IPS-11a (cell line): ENCODE data around the gene DIP2A.
"Not testable (repeated sequence)": the region's sequence is repeated elsewhere in the genome, so short reads cannot be mapped to it uniquely, and the experiment has no call there.

Source experiments
- H3K4me3 ChIP-seq: one replicate; pipeline ENCODE4 v1.5.1; 2013; ENCODE audit warnings: low read depth, low read length, control low read depth

DIP2A gene

GRCh38 chr21:46424621-46425020 is 34.1 kb upstream of the DIP2A start:
- no peak overlapping the region for H3K4me3 ChIP-seq

- H3K4me3 ChIP-seq = no peak overlapping the region
Observed at GRCh38 chr21:46425041-46425440, 33.6 kb upstream of the DIP2A start.

- no peak overlapping the region for H3K4me3 ChIP-seq
Observed at GRCh38 chr21:46425571-46425970, 33.1 kb upstream of the DIP2A start.

- no peak overlapping the region for H3K4me3 ChIP-seq
Observed at GRCh38 chr21:46426313-46427046, 32.2 kb upstream of the DIP2A start.

GRCh38 chr21:46427516-46427915 is 31.2 kb upstream of the DIP2A start:
- H3K4me3 ChIP-seq = no peak overlapping the region

GRCh38 chr21:46428286-46428685 is 30.4 kb upstream of the DIP2A start:
- no peak overlapping the region for H3K4me3 ChIP-seq

GRCh38 chr21:46428987-46429710 is 29.5 kb upstream of the DIP2A start:
- no peak overlapping the region for H3K4me3 ChIP-seq

GRCh38 chr21:46429754-46430681 is 28.7 kb upstream of the DIP2A start:
- H3K4me3 ChIP-seq = no peak overlapping the region

GRCh38 chr21:46431448-46431847 is 27.2 kb upstream of the DIP2A start:
- H3K4me3 ChIP-seq = no peak overlapping the region

- H3K4me3 ChIP-seq = no peak overlapping the region
Observed at GRCh38 chr21:46431884-46432488, 26.7 kb upstream of the DIP2A start.

- H3K4me3 ChIP-seq = not testable (repeated sequence)
Observed at GRCh38 chr21:46433116-46433515, 25.6 kb upstream of the DIP2A start.

- no peak overlapping the region for H3K4me3 ChIP-seq
Observed at GRCh38 chr21:46434322-46434958, 24.3 kb upstream of the DIP2A start.

- H3K4me3 ChIP-seq = no peak overlapping the region
Observed at GRCh38 chr21:46435786-46436227, 22.9 kb upstream of the DIP2A start.

- no peak overlapping the region for H3K4me3 ChIP-seq
Observed at GRCh38 chr21:46436621-46437020, 22.1 kb upstream of the DIP2A start.

GRCh38 chr21:46437096-46437498 is 21.6 kb upstream of the DIP2A start:
- H3K4me3 ChIP-seq = no peak overlapping the region

GRCh38 chr21:46437511-46437910 is 21.2 kb upstream of the DIP2A start:
- H3K4me3 ChIP-seq = no peak overlapping the region

GRCh38 chr21:46438241-46438640 is 20.4 kb upstream of the DIP2A start:
- H3K4me3 ChIP-seq = no peak overlapping the region

GRCh38 chr21:46439906-46440305 is 18.8 kb upstream of the DIP2A start:
- no peak overlapping the region for H3K4me3 ChIP-seq

GRCh38 chr21:46441331-46441730 is 17.4 kb upstream of the DIP2A start:
- no peak overlapping the region for H3K4me3 ChIP-seq

GRCh38 chr21:46441961-46442498 is 16.7 kb upstream of the DIP2A start:
- no peak overlapping the region for H3K4me3 ChIP-seq
